ENCODE results near the gene WNT3A.

GRCh38 chr1:228045871-228046270 is 39.1 kb downstream of the WNT3A start:
- TF ChIP-seq CTCF (IDR thresholded peaks at IDR 0.05; ENCODE audit: insufficient read depth, low read length) (no peak), POLR2AphosphoS5 (IDR thresholded peaks at IDR 0.05; ENCODE audit: low read depth) (no peak), REST (IDR thresholded peaks at IDR 0.05; ENCODE audit: insufficient replicate concordance, low read depth) (no peak), GABPA (IDR thresholded peaks at IDR 0.05; ENCODE audit: low read depth) (no peak)

Data from HL-60 (cell line).